Lower lobe of right lung (tissue), 2 donors: ENCODE results near the gene TM4SF5. TPM values are rescaled to one million over a fixed set of nuclear protein-coding genes. Genes with fewer than 3 reads are reported as not detected.
A peak's percentile ranks its signal among the peaks of the same experiment; 100 is the strongest.

Source experiments
- ATAC-seq, 2 donors: fragments of 200-7000 bp; cut with Tn5 transposase; one replicate each; pipeline ENCODE4 v1.9.1; 2020 to 2022; ENCODE audit warnings: mild to moderate bottlenecking in 2 of 2, moderate library complexity in 2 of 2
- DNase-seq: peaks from one replicate; pipeline ENCODE4 v3.0.0-alpha.2; 2020
- H3K27ac ChIP-seq: fragments of 200-600 bp; one replicate; pipeline ENCODE4 v1.8.0; 2022
- H3K27me3 ChIP-seq: fragments of 200-600 bp; one replicate; pipeline ENCODE4 v1.8.0; 2022; ENCODE audit warnings: low read depth
- H3K36me3 ChIP-seq: fragments of 200-600 bp; one replicate; pipeline ENCODE4 v1.8.0; 2022; ENCODE audit warnings: mild to moderate bottlenecking
- H3K4me1 ChIP-seq: fragments of 200-600 bp; one replicate; pipeline ENCODE4 v1.8.0; 2022
- H3K4me3 ChIP-seq: fragments of 200-600 bp; one replicate; pipeline ENCODE4 v1.8.0; 2022; ENCODE audit warnings: mild to moderate bottlenecking
- H3K9me3 ChIP-seq: fragments of 200-600 bp; one replicate; pipeline ENCODE4 v1.8.0; 2022
- CTCF ChIP-seq: fragments of 200-600 bp; IDR thresholded peaks from one replicate; pipeline ENCODE4 v1.8.0; 2022; ENCODE audit warnings: antibody characterized with exemption, mild to moderate bottlenecking
- intact Hi-C: fragments of 100-400 bp; cut with DNase I; formaldehyde crosslinking; loops from one replicate; pipeline ENCODE4 v1.11.0; 2022
- total RNA-seq: library from RNA; stranded (reverse); fragmentation: NEBNext Ultra II Directional; extraction: Animal tissue kit (Norgen Biotek cat#: 25700); gene quantifications from one replicate; pipeline ENCODE4 v1.2.1, GENCODE V29; 2021
- donor health status: DM: no; HTN: yes; CAD: no; lungs with severe emphysema.

Gene TM4SF5
- total RNA-seq, 1 donor from 2014 or later, result not detected

- ATAC-seq (no peak), DNase-seq (no peak)
- Histone ChIP-seq H3K27me3 (peaks cover 5% of the 10 kb centered on the region), H3K27ac (peak overlapping the region; percentile 96), H3K4me1 (peaks cover 25% of the 10 kb centered on the region), H3K4me3 (peak overlapping the region; percentile 76), H3K36me3 (no peaks in the 10 kb centered on the region), H3K9me3 (no peaks in the 10 kb centered on the region)
- TF ChIP-seq CTCF, result no peak
- intact Hi-C loops, result no loop called here
Observed at GRCh38 chr17:4790705-4791088, 19.0 kb downstream of the TM4SF5 start.

GRCh38 chr17:4795168-4795567, 23.5 kb downstream of the TM4SF5 start:
- ATAC-seq (no peak), DNase-seq (no peak)
- peak overlapping the region; percentile 77 for H3K27ac ChIP-seq
- intact Hi-C loops, result no loop called here
- no peaks in the 10 kb centered on the region for H3K9me3 ChIP-seq
- no peak for TF ChIP-seq CTCF
- H3K36me3 ChIP-seq, result peaks cover 23% of the 10 kb centered on the region
- peak overlapping the region; percentile 83 for H3K4me3 ChIP-seq
- H3K27me3 ChIP-seq, result no peaks in the 10 kb centered on the region
- peaks cover 7% of the 10 kb centered on the region for H3K4me1 ChIP-seq

- TF ChIP-seq CTCF, result no peak
- intact Hi-C loops, result no loop called here
- Histone ChIP-seq H3K9me3 (no peaks in the 10 kb centered on the region), H3K27me3 (no peaks in the 10 kb centered on the region), H3K4me1 (peaks cover 7% of the 10 kb centered on the region), H3K27ac (peak overlapping the region; percentile 77), H3K4me3 (peak overlapping the region; percentile 83), H3K36me3 (peaks cover 23% of the 10 kb centered on the region)
- DNase-seq (no peak), ATAC-seq (peak; percentile 38 to 68)
Observed at GRCh38 chr17:4796552-4796920, 24.9 kb downstream of the TM4SF5 start.

GRCh38 chr17:4800462-4801196, 28.9 kb downstream of the TM4SF5 start:
- H3K4me3 ChIP-seq, result no peak overlapping the region
- ATAC-seq (no peak), DNase-seq (no peak)
- no peak overlapping the region for H3K27ac ChIP-seq
- intact Hi-C loops, result no loop called here
- H3K4me1 ChIP-seq, result peaks cover 7% of the 10 kb centered on the region
- H3K36me3 ChIP-seq, result peaks cover 23% of the 10 kb centered on the region
- H3K9me3 ChIP-seq, result no peaks in the 10 kb centered on the region
- no peak for TF ChIP-seq CTCF
- H3K27me3 ChIP-seq, result no peaks in the 10 kb centered on the region

- ATAC-seq (no peak), DNase-seq (no peak)
- Histone ChIP-seq H3K9me3 (no peaks in the 10 kb centered on the region), H3K36me3 (peaks cover 21% of the 10 kb centered on the region), H3K27ac (no peak within 1 kb of the TSS), H3K4me3 (no peak within 1 kb of the TSS), H3K4me1 (peaks cover 8% of the 10 kb centered on the region), H3K27me3 (no peaks in the 10 kb centered on the region)
- intact Hi-C loops, result no loop called here
- no peak for TF ChIP-seq CTCF
Observed at GRCh38 chr17:4802228-4802627, 30.5 kb downstream of the TM4SF5 start, which contains the start of gene C17orf114. TSS of gene C17orf114 (minus strand) at chr17:4802328.
